HCT116 (cell line): ENCODE data around the gene GRIA1. TPM values are rescaled to one million over a fixed set of nuclear protein-coding genes. Genes with fewer than 3 reads are reported as not detected.

Experiments used
- ATAC-seq: fragments of 200-7000 bp; cut with Tn5 transposase; 2 replicates; pipeline ENCODE4 v1.9.1; 2020; ENCODE audit warnings: mild to moderate bottlenecking, moderate library complexity
- BruUV-seq: library from RNA; stranded (reverse); fragments of 400-500 nt; replicated peaks from 2 replicates; lab custom pipeline; 2021; lab: Mats Ljungman, UMichigan
- CTCF ChIA-PET: fragments of 300-600 bp; sonication (Branson Sonifier 250); formaldehyde crosslinking; loops from one replicate; lab custom pipeline; 2021; ENCODE audit warnings: antibody characterized with exemption; lab: Charles Lee
- POLR2A ChIA-PET: fragments of 300-600, 350-600 bp; sonication (Branson Sonifier 250); formaldehyde crosslinking; loops from one replicate; lab custom pipeline; 2021; ENCODE audit warnings: antibody characterized with exemption; lab: Charles Lee
- RAD21 ChIA-PET, 2 experiments: fragments of 300-600 bp; sonication (Branson Sonifier 250); formaldehyde crosslinking; loops; one replicate each; lab custom pipeline; 2023; ENCODE audit warnings: low total read pairs in 2 of 2; ENCODE audit not compliant: uncharacterized antibody in 2 of 2, unreplicated experiment in 2 of 2, low non-redundant PET in 1 of 2; lab: Charles Lee
- DNase-seq: peaks from one replicate; pipeline ENCODE4 v3.0.0-alpha.2; 2010; ENCODE audit warnings: low read depth, low spot score
- H2AFZ ChIP-seq: fragments of 200-600 bp; shearing (Covaris generic), sonication (generic); 2 replicates; pipeline ENCODE4 v1.6.1; 2017; ENCODE audit warnings: low read depth, mixed run types, mixed read lengths, antibody characterized with exemption, low read length; ENCODE audit not compliant: poor library complexity, severe bottlenecking
- H3K27ac ChIP-seq: 2 replicates; pipeline ENCODE4 v1.5.1; 2012; ENCODE audit warnings: low read depth, low read length
- H3K27me3 ChIP-seq: fragments of 200-600 bp; sonication (generic); 2 replicates; pipeline ENCODE4 v1.6.1; 2016; ENCODE audit warnings: mixed run types, low read length, mixed read lengths; ENCODE audit not compliant: insufficient read depth
- H3K36me3 ChIP-seq, 2 experiments: fragments of 200-500 bp in 1 of 2; fragments of 200-600 bp in 1 of 2; sonication (Bioruptor generic) in 1 of 2; sonication (generic) in 1 of 2; 2 replicates each; pipeline versions ENCODE4 v1.5.1 to v1.6.1; 2014 to 2016; ENCODE audit warnings: low read length in 2 of 2, inconsistent platforms in 1 of 2, mixed read lengths in 1 of 2, mixed run types in 1 of 2; ENCODE audit not compliant: insufficient read depth in 2 of 2, control insufficient read depth in 1 of 2
- H3K4me1 ChIP-seq, 2 experiments: fragments of 200-600 bp in 1 of 2; sonication (generic) in 1 of 2; 2 replicates each; pipeline versions ENCODE4 v1.5.1 to v1.6.1; 2012 to 2017; ENCODE audit warnings: low read length in 2 of 2, inconsistent platforms in 1 of 2, mild to moderate bottlenecking in 1 of 2, mixed read lengths in 1 of 2, mixed run types in 1 of 2, moderate library complexity in 1 of 2; ENCODE audit not compliant: insufficient read depth in 2 of 2, control insufficient read depth in 1 of 2
- H3K4me2 ChIP-seq: fragments of 200-600 bp; sonication (generic); 2 replicates; pipeline ENCODE4 v1.6.1; 2017; ENCODE audit warnings: mixed run types, low read length, mixed read lengths
- H3K4me3 ChIP-seq, 2 experiments: fragments of 200-600 bp in 1 of 2; sonication (generic) in 1 of 2; replicated peaks in 1 of 2; 2 replicates each; pipeline ENCODE4 v1.5.1; 2011 to 2016; ENCODE audit warnings: low read length in 2 of 2, control low read depth in 1 of 2, low read depth in 1 of 2, mild to moderate bottlenecking in 1 of 2, mixed read lengths in 1 of 2, mixed run types in 1 of 2
- H3K79me2 ChIP-seq: fragments of 200-600 bp; sonication (generic); 2 replicates; pipeline ENCODE4 v1.6.1; 2017; ENCODE audit warnings: mild to moderate bottlenecking, mixed run types, low read length, moderate library complexity, mixed read lengths; ENCODE audit not compliant: insufficient read depth
- H3K9ac ChIP-seq: fragments of 200-600 bp; sonication (generic); 2 replicates; pipeline ENCODE4 v1.6.1; 2016; ENCODE audit warnings: low read length, mixed read lengths
- H3K9me2 ChIP-seq: fragments of 200-600 bp; sonication (generic), shearing (Covaris generic); 2 replicates; pipeline ENCODE4 v1.6.1; 2017; ENCODE audit warnings: mixed run types, mild to moderate bottlenecking, moderate library complexity; ENCODE audit not compliant: insufficient read depth
- H3K9me3 ChIP-seq, 2 experiments: fragments of 200-500 bp in 1 of 2; fragments of 200-600 bp in 1 of 2; sonication (Bioruptor generic) in 1 of 2; sonication (generic) in 1 of 2; 2 replicates each; pipeline ENCODE4 v1.6.1; 2014 to 2017; ENCODE audit warnings: low read length in 2 of 2, mixed read lengths in 2 of 2, inconsistent platforms in 1 of 2, low read depth in 1 of 2, mild to moderate bottlenecking in 1 of 2, mixed run types in 1 of 2, moderate library complexity in 1 of 2; ENCODE audit not compliant: control insufficient read depth in 1 of 2, insufficient read depth in 1 of 2
- H4K20me1 ChIP-seq: fragments of 200-600 bp; sonication (generic), shearing (Covaris generic); 2 replicates; pipeline ENCODE4 v1.6.1; 2017; ENCODE audit warnings: mixed run types, mild to moderate bottlenecking, moderate library complexity; ENCODE audit not compliant: insufficient read depth
- CBX3 ChIP-seq: IDR thresholded peaks from 2 replicates; pipeline ENCODE4 v1.6.1; 2012; ENCODE audit warnings: low read depth
- CEBPB ChIP-seq: IDR thresholded peaks from 2 replicates; pipeline ENCODE4 v1.6.1; 2012; ENCODE audit warnings: low read depth
- EZH2 ChIP-seq: fragments of 200-600 bp; sonication (generic); IDR thresholded peaks from 2 replicates; pipeline ENCODE4 v1.6.1; 2017; ENCODE audit warnings: antibody characterized with exemption, mixed run types
- EZH2phosphoT487 ChIP-seq: fragments of 200-600 bp; IDR thresholded peaks from 2 replicates; pipeline ENCODE4 v1.6.1; 2018; ENCODE audit warnings: antibody characterized with exemption, borderline replicate concordance
- FOSL1 ChIP-seq: IDR thresholded peaks from 2 replicates; pipeline ENCODE4 v1.6.1; 2012; ENCODE audit warnings: low read depth
- JUND ChIP-seq: IDR thresholded peaks from 2 replicates; pipeline ENCODE4 v1.6.1; 2012
- MAX ChIP-seq: IDR thresholded peaks from 2 replicates; pipeline ENCODE4 v1.6.1; 2012
- RAD21 ChIP-seq: IDR thresholded peaks from 2 replicates; pipeline ENCODE4 v1.6.1; 2012; ENCODE audit warnings: low read depth, mild to moderate bottlenecking
- SIN3A ChIP-seq: IDR thresholded peaks from 2 replicates; pipeline ENCODE4 v1.6.1; 2012; ENCODE audit warnings: low read depth
- SP1 ChIP-seq: IDR thresholded peaks from 2 replicates; pipeline ENCODE4 v1.6.1; 2012; ENCODE audit warnings: low read depth
- SRF ChIP-seq: IDR thresholded peaks from 2 replicates; pipeline ENCODE4 v1.6.1; 2012; ENCODE audit warnings: low read depth
- YY1 ChIP-seq: IDR thresholded peaks from 2 replicates; pipeline ENCODE4 v1.6.1; 2011; ENCODE audit warnings: low read length, low read depth, moderate library complexity, mild to moderate bottlenecking; ENCODE audit not compliant: insufficient replicate concordance; ENCODE audit errors: extremely low read depth
- ZFX ChIP-seq: fragments of 450-650 bp; IDR thresholded peaks from 2 replicates; pipeline ENCODE4 v1.6.1; 2017
- ZNF274 ChIP-seq: fragments of 200-500 bp; sonication (Bioruptor generic); IDR thresholded peaks from 2 replicates; pipeline ENCODE4 v1.6.1; 2014; ENCODE audit warnings: mild to moderate bottlenecking, low read depth, low read length, inconsistent platforms
- intact Hi-C: fragments of 100-400 bp; cut with micrococcal nuclease; formaldehyde crosslinking; loops from 2 replicates; pipeline ENCODE4 v1.10.0; 2022
- total RNA-seq: library from RNA; stranded (reverse); gene quantifications from one replicate; pipeline ENCODE4 v1.2.1, GENCODE V29; 2021; ENCODE audit not compliant: unreplicated experiment
- TF ChIP-seq, protein P1 (sequence below): IDR thresholded peaks from 2 replicates; pipeline ENCODE4 v1.6.1; 2011; ENCODE audit warnings: mild to moderate bottlenecking, low read length, moderate library complexity; ENCODE audit not compliant: insufficient replicate concordance; ENCODE audit errors: extremely low read depth

GRIA1 gene
- total RNA-seq, 1 experiment from 2014 or later: not detected

- TF ChIP-seq EZH2phosphoT487 (no peak), EZH2 (no peak), ZFX (no peak), CBX3 (no peak), FOSL1 (no peak), RAD21 (no peak)
Observed at GRCh38 chr5:153485641-153486040, 4.8 kb upstream of the GRIA1 start (continued).

- no peak overlapping the region for H3K4me2 ChIP-seq
Observed at GRCh38 chr5:153486771-153487170, 3.7 kb upstream of the GRIA1 start.

More at GRCh38 chr5:153486771-153487170, 3.7 kb upstream of the GRIA1 start:
- no peak overlapping the region for H3K4me3 ChIP-seq
- H3K9me2 ChIP-seq: no peaks in the 10 kb centered on the region
- H3K36me3 ChIP-seq: no peaks in the 10 kb centered on the region
- BruUV-seq: no TSS peak
- ATAC-seq (no peak), DNase-seq (no peak)
- H3K9me3 ChIP-seq: no peaks in the 10 kb centered on the region
- H3K27me3 ChIP-seq: peaks cover 48% of the 10 kb centered on the region
- intact Hi-C loops: no loop called here
- no peaks in the 10 kb centered on the region for H4K20me1 ChIP-seq
- H3K4me1 ChIP-seq: no peaks in the 10 kb centered on the region
- no peak for TF ChIP-seq JUND
- TF ChIP-seq EZH2phosphoT487: no peak
- no peak for TF ChIP-seq MAX
- TF ChIP-seq ZNF274: no peak
- TF ChIP-seq CEBPB: no peak
- no peak for TF ChIP-seq CBX3
- no peak for TF ChIP-seq SP1
- TF ChIP-seq, protein P1, sequence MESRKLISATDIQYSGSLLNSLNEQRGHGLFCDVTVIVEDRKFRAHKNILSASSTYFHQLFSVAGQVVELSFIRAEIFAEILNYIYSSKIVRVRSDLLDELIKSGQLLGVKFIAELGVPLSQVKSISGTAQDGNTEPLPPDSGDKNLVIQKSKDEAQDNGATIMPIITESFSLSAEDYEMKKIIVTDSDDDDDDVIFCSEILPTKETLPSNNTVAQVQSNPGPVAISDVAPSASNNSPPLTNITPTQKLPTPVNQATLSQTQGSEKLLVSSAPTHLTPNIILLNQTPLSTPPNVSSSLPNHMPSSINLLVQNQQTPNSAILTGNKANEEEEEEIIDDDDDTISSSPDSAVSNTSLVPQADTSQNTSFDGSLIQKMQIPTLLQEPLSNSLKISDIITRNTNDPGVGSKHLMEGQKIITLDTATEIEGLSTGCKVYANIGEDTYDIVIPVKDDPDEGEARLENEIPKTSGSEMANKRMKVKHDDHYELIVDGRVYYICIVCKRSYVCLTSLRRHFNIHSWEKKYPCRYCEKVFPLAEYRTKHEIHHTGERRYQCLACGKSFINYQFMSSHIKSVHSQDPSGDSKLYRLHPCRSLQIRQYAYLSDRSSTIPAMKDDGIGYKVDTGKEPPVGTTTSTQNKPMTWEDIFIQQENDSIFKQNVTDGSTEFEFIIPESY: no peak
- TF ChIP-seq RAD21: no peak
- no peak for TF ChIP-seq YY1
- no peak for TF ChIP-seq SRF
- no peak for TF ChIP-seq SIN3A
- H3K9ac ChIP-seq: no peak overlapping the region
- POLR2A ChIA-PET: no interaction called here
- CTCF ChIA-PET: no interaction called here
- RAD21 ChIA-PET: no interaction called here
- H2AFZ ChIP-seq: no peak overlapping the region
- H3K27ac ChIP-seq: no peak overlapping the region
- H3K79me2 ChIP-seq: no peaks in the 10 kb centered on the region
